ENCODE measurements around the gene KIRREL3.
"Not testable (repeated sequence)": the region's sequence is repeated elsewhere in the genome, so short reads cannot be mapped to it uniquely, and the experiment has no call there.

Gene KIRREL3

GRCh38 chr11:126383339-126384335 is 616.9 kb downstream of the KIRREL3 start:
- no peak for DNase-seq (ENCODE audit: low spot score)
- peak overlapping the region; percentile 79 for H2AK5ac ChIP-seq (ENCODE audit: low read depth, low read length)
- no CpG with 5 or more reads among the region's 20 CpGs for WGBS, 2 donors (ENCODE audit: extremely low coverage in 2 of 2, insufficient read length in 2 of 2, insufficient replicate concordance in 1 of 2)

GRCh38 chr11:126382641-126383040 is 617.9 kb downstream of the KIRREL3 start:
- not testable (repeated sequence) for H2BK5ac ChIP-seq (ENCODE audit: low read length); H2BK15ac ChIP-seq (ENCODE audit: low read length); H3K14ac ChIP-seq (ENCODE audit: low read length); H2BK120ac ChIP-seq (ENCODE audit: low read depth, low read length); H4K91ac ChIP-seq (ENCODE audit: low read depth, low read length, poor library complexity); H3K36me3 ChIP-seq (replicated peaks in 1 of 2; ENCODE audit: control insufficient read depth in 2 of 2, insufficient read depth in 2 of 2, low read length in 2 of 2); H2BK12ac ChIP-seq (ENCODE audit: low read length); H2AFZ ChIP-seq (ENCODE audit: low read length); H3K23ac ChIP-seq (ENCODE audit: low read depth, low read length, poor library complexity); H3K9me3 ChIP-seq (replicated peaks in 1 of 2; ENCODE audit: control insufficient read depth in 2 of 2, insufficient read depth in 1 of 2, low read depth in 1 of 2, low read length in 2 of 2); H3K4ac ChIP-seq (ENCODE audit: low read length); H4K8ac ChIP-seq (ENCODE audit: low read depth, low read length); H2AK5ac ChIP-seq (ENCODE audit: low read depth, low read length); H3K9ac ChIP-seq (ENCODE audit: low read depth, low read length, poor library complexity); H3K18ac ChIP-seq (ENCODE audit: low read length); H3K4me2 ChIP-seq (ENCODE audit: insufficient read depth, low read length, poor library complexity, severe bottlenecking); DNase-seq (ENCODE audit: low spot score); H3K4me3 ChIP-seq (ENCODE audit: low read length in 2 of 2); H3K27me3 ChIP-seq (ENCODE audit: control insufficient read depth in 3 of 3, insufficient read depth in 3 of 3, low read depth in 1 of 3, low read length in 3 of 3); H3K79me1 ChIP-seq (ENCODE audit: low read depth, low read length); H3K27ac ChIP-seq (replicated peaks; ENCODE audit: low read length)
- peaks cover 0 to 13% of the 10 kb centered on the region in 2 donors for H3K4me1 ChIP-seq (ENCODE audit: control insufficient read depth in 2 of 2, insufficient read depth in 1 of 2, low read depth in 1 of 2, low read length in 2 of 2)
- no CpG with 5 or more reads among the region's 4 CpGs for WGBS, 2 donors (ENCODE audit: extremely low coverage in 2 of 2, insufficient read length in 2 of 2, insufficient replicate concordance in 1 of 2)

More at GRCh38 chr11:126383339-126384335, 616.9 kb downstream of the KIRREL3 start:
- Histone ChIP-seq H4K91ac (ENCODE audit: low read depth, low read length, poor library complexity) (no peak overlapping the region), H4K8ac (ENCODE audit: low read depth, low read length) (no peak overlapping the region), H2AFZ (ENCODE audit: low read length) (no peak overlapping the region), H3K36me3 (replicated peaks in 1 of 2; ENCODE audit: control insufficient read depth in 2 of 2, insufficient read depth in 2 of 2, low read length in 2 of 2) (no peaks in the 10 kb centered on the region), H3K27ac (replicated peaks; ENCODE audit: low read length) (no peak overlapping the region), H3K79me1 (ENCODE audit: low read depth, low read length) (peaks cover 9% of the 10 kb centered on the region), H3K4me1 (ENCODE audit: control insufficient read depth in 2 of 2, insufficient read depth in 1 of 2, low read depth in 1 of 2, low read length in 2 of 2) (peaks cover 0 to 13% of the 10 kb centered on the region in 2 donors), H2BK5ac (ENCODE audit: low read length) (peak overlapping the region; percentile 75), H3K18ac (ENCODE audit: low read length) (peak overlapping the region; percentile 48), H3K27me3 (ENCODE audit: control insufficient read depth in 3 of 3, insufficient read depth in 3 of 3, low read depth in 1 of 3, low read length in 3 of 3) (no peaks in the 10 kb centered on the region), H3K4me2 (ENCODE audit: insufficient read depth, low read length, poor library complexity, severe bottlenecking) (no peak overlapping the region), H3K9me3 (replicated peaks in 1 of 2; ENCODE audit: control insufficient read depth in 2 of 2, insufficient read depth in 1 of 2, low read depth in 1 of 2, low read length in 2 of 2) (no peaks in the 10 kb centered on the region), H3K23ac (ENCODE audit: low read depth, low read length, poor library complexity) (no peak overlapping the region), H3K4me3 (ENCODE audit: low read length in 2 of 2) (no peak overlapping the region), H2BK120ac (ENCODE audit: low read depth, low read length) (no peak overlapping the region), H2BK12ac (ENCODE audit: low read length) (no peak overlapping the region), H3K4ac (ENCODE audit: low read length) (no peak overlapping the region), H3K9ac (ENCODE audit: low read depth, low read length, poor library complexity) (peak overlapping the region; percentile 44), H3K14ac (ENCODE audit: low read length) (no peak overlapping the region), H2BK15ac (ENCODE audit: low read length) (peak overlapping the region; percentile 6)

- H3K79me1 ChIP-seq (ENCODE audit: low read depth, low read length); H3K4ac ChIP-seq (ENCODE audit: low read length); DNase-seq (ENCODE audit: low spot score); H3K4me3 ChIP-seq (ENCODE audit: low read length in 2 of 2); H3K9me3 ChIP-seq (replicated peaks in 1 of 2; ENCODE audit: control insufficient read depth in 2 of 2, insufficient read depth in 1 of 2, low read depth in 1 of 2, low read length in 2 of 2); H3K14ac ChIP-seq (ENCODE audit: low read length); H2BK5ac ChIP-seq (ENCODE audit: low read length); H3K23ac ChIP-seq (ENCODE audit: low read depth, low read length, poor library complexity); H2AFZ ChIP-seq (ENCODE audit: low read length); H2AK5ac ChIP-seq (ENCODE audit: low read depth, low read length); H2BK120ac ChIP-seq (ENCODE audit: low read depth, low read length); H2BK12ac ChIP-seq (ENCODE audit: low read length); H3K36me3 ChIP-seq (replicated peaks in 1 of 2; ENCODE audit: control insufficient read depth in 2 of 2, insufficient read depth in 2 of 2, low read length in 2 of 2); H3K4me2 ChIP-seq (ENCODE audit: insufficient read depth, low read length, poor library complexity, severe bottlenecking); H3K9ac ChIP-seq (ENCODE audit: low read depth, low read length, poor library complexity); H4K8ac ChIP-seq (ENCODE audit: low read depth, low read length); H3K27ac ChIP-seq (replicated peaks; ENCODE audit: low read length); H2BK15ac ChIP-seq (ENCODE audit: low read length); H4K91ac ChIP-seq (ENCODE audit: low read depth, low read length, poor library complexity); H3K18ac ChIP-seq (ENCODE audit: low read length); H3K27me3 ChIP-seq (ENCODE audit: control insufficient read depth in 3 of 3, insufficient read depth in 3 of 3, low read depth in 1 of 3, low read length in 3 of 3): not testable (repeated sequence)
- H3K4me1 ChIP-seq (ENCODE audit: control insufficient read depth in 2 of 2, insufficient read depth in 1 of 2, low read depth in 1 of 2, low read length in 2 of 2) = peaks cover 0 to 13% of the 10 kb centered on the region in 2 donors
- no CpG with 5 or more reads among the region's 10 CpGs for WGBS, 2 donors (ENCODE audit: extremely low coverage in 2 of 2, insufficient read length in 2 of 2, insufficient replicate concordance in 1 of 2)
These were observed 618.6 kb downstream of the KIRREL3 start for GRCh38 chr11:126381960-126382359.

- Histone ChIP-seq H4K8ac (ENCODE audit: low read depth, low read length) (no peak overlapping the region), H2AK5ac (ENCODE audit: low read depth, low read length) (no peak overlapping the region), H2AFZ (ENCODE audit: low read length) (no peak overlapping the region), H3K18ac (ENCODE audit: low read length) (peak overlapping the region; percentile 80), H3K27me3 (ENCODE audit: control insufficient read depth in 3 of 3, insufficient read depth in 3 of 3, low read depth in 1 of 3, low read length in 3 of 3) (no peaks in the 10 kb centered on the region), H3K27ac (replicated peaks; ENCODE audit: low read length) (no peak overlapping the region), H3K9me3 (replicated peaks in 1 of 2; ENCODE audit: control insufficient read depth in 2 of 2, insufficient read depth in 1 of 2, low read depth in 1 of 2, low read length in 2 of 2) (no peaks in the 10 kb centered on the region), H4K91ac (ENCODE audit: low read depth, low read length, poor library complexity) (no peak overlapping the region), H3K4me1 (ENCODE audit: control insufficient read depth in 2 of 2, insufficient read depth in 1 of 2, low read depth in 1 of 2, low read length in 2 of 2) (peaks cover 0 to 5% of the 10 kb centered on the region in 2 donors), H3K23ac (ENCODE audit: low read depth, low read length, poor library complexity) (no peak overlapping the region), H2BK5ac (ENCODE audit: low read length) (no peak overlapping the region), H3K4ac (ENCODE audit: low read length) (no peak overlapping the region), H3K9ac (ENCODE audit: low read depth, low read length, poor library complexity) (no peak overlapping the region), H2BK12ac (ENCODE audit: low read length) (no peak overlapping the region), H3K4me3 (ENCODE audit: low read length in 2 of 2) (peak overlapping the region in 1 of 2 donors; percentile 56), H2BK15ac (ENCODE audit: low read length) (no peak overlapping the region), H3K4me2 (ENCODE audit: insufficient read depth, low read length, poor library complexity, severe bottlenecking) (no peak overlapping the region), H3K14ac (ENCODE audit: low read length) (peak overlapping the region; percentile 10), H2BK120ac (ENCODE audit: low read depth, low read length) (no peak overlapping the region), H3K36me3 (replicated peaks in 1 of 2; ENCODE audit: control insufficient read depth in 2 of 2, insufficient read depth in 2 of 2, low read length in 2 of 2) (no peaks in the 10 kb centered on the region), H3K79me1 (ENCODE audit: low read depth, low read length) (peaks cover 4% of the 10 kb centered on the region)
- no CpG with 5 or more reads among the region's 4 CpGs for WGBS, 2 donors (ENCODE audit: extremely low coverage in 2 of 2, insufficient read length in 2 of 2, insufficient replicate concordance in 1 of 2)
- no peak for DNase-seq (ENCODE audit: low spot score)
These were observed 619.7 kb downstream of the KIRREL3 start for GRCh38 chr11:126380909-126381308.

Data from neuronal stem cell (in vitro differentiated cells).